HepG2 (cell line): ENCODE measurements around the gene PPP1R13L. TPM values are rescaled to one million over a fixed set of nuclear protein-coding genes. Genes with fewer than 3 reads are reported as not detected.
A peak's percentile ranks its signal among the peaks of the same experiment; 100 is the strongest.

Experiments
- ARNT2 ChIP-seq: sonication (generic); formaldehyde crosslinking; IDR thresholded peaks from 2 replicates; pipeline ENCODE4 v1.8.0; 2022; ENCODE audit warnings: mild to moderate bottlenecking, low read depth, missing genetic modification reagents, moderate library complexity
- BCL6 ChIP-seq: IDR thresholded peaks from 2 replicates; pipeline ENCODE4 v1.6.1; 2016; ENCODE audit warnings: missing genetic modification reagents, missing compliant biosample characterization
- EP300 ChIP-seq, 3 experiments: sonication (generic) in 1 of 3; formaldehyde crosslinking in 1 of 3; IDR thresholded peaks; 2 replicates each; pipeline versions ENCODE4 v1.5.1 to v1.6.1; 2011 to 2020; ENCODE audit warnings: low read depth in 2 of 3, low read length in 2 of 3, borderline replicate concordance in 1 of 3, improper control_type of control experiment in 1 of 3, mild to moderate bottlenecking in 1 of 3, missing genetic modification reagents in 1 of 3, moderate library complexity in 1 of 3
- FOSL2 ChIP-seq: sonication (generic); formaldehyde crosslinking; IDR thresholded peaks from 2 replicates; pipeline ENCODE4 v1.4.0; 2020; ENCODE audit warnings: missing genetic modification reagents
- HMG20B ChIP-seq: conservative IDR thresholded peaks from 2 replicates; pipeline ENCODE4 v1.6.1; 2016; ENCODE audit warnings: missing genetic modification reagents, missing compliant biosample characterization
- HNF4A ChIP-seq: sonication (generic); formaldehyde crosslinking; IDR thresholded peaks from 2 replicates; pipeline ENCODE4 v1.4.0; 2020; ENCODE audit warnings: missing genetic modification reagents
- MED1 ChIP-seq: sonication (generic); formaldehyde crosslinking; IDR thresholded peaks from 2 replicates; pipeline ENCODE4 v1.4.0; 2020; ENCODE audit warnings: missing genetic modification reagents
- SKI ChIP-seq: fragments of 450-650 bp; IDR thresholded peaks from one replicate; pipeline ENCODE4 v1.6.1; 2018; ENCODE audit warnings: mild to moderate bottlenecking; ENCODE audit not compliant: partially characterized antibody
- SMAD3 ChIP-seq: sonication (generic); formaldehyde crosslinking; IDR thresholded peaks from 2 replicates; pipeline ENCODE4 v1.4.0; 2020; ENCODE audit warnings: missing genetic modification reagents
- SMYD3 ChIP-seq: sonication (generic); formaldehyde crosslinking; IDR thresholded peaks from 2 replicates; pipeline ENCODE4 v1.8.1; 2023; ENCODE audit warnings: mild to moderate bottlenecking, missing genetic modification reagents
- ZNF235 ChIP-seq: sonication (generic); formaldehyde crosslinking; IDR thresholded peaks from 2 replicates; pipeline ENCODE4 v1.8.1; 2023; ENCODE audit warnings: mild to moderate bottlenecking, missing genetic modification reagents, borderline replicate concordance
- ZNF768 ChIP-seq: sonication (generic); formaldehyde crosslinking; IDR thresholded peaks from 2 replicates; pipeline ENCODE4 v1.4.0; 2020; ENCODE audit warnings: missing genetic modification reagents
- polyA plus RNA-seq, 8 experiments: library from polyadenylated mRNA; depleted of rRNA in 3 of 8; stranded (reverse) in 7 of 8; unstranded in 1 of 8; fragments of >200 nt; fragmentation: Illumina TruSeq in 4 of 8; extraction: Trizol in 4 of 8; gene quantifications; 2 replicates each; pipeline versions ENCODE4 v1.2.1 to v1.2.3, GENCODE V29; 2011 to 2016; ENCODE audit warnings: low read depth in 4 of 8, missing spikeins in 1 of 8, mixed read lengths in 1 of 8; ENCODE audit not compliant: insufficient read depth in 1 of 8
- total RNA-seq, 5 experiments: library from RNA; depleted of rRNA; stranded (reverse); fragments of >200 nt; fragmentation: Illumina TruSeq; extraction: Trizol; gene quantifications; 2 replicates each; pipeline ENCODE4 v1.2.3, GENCODE V29; 2016; ENCODE audit warnings: low read depth in 1 of 5
- TF ChIP-seq, protein P1 (sequence below): sonication (generic); formaldehyde crosslinking; IDR thresholded peaks from 2 replicates; pipeline ENCODE4 v1.4.0; 2020; ENCODE audit warnings: missing genetic modification reagents
- TF ChIP-seq, protein P2 (sequence below): IDR thresholded peaks from 2 replicates; pipeline ENCODE4 v1.6.1; 2016; ENCODE audit warnings: low read depth, control low read depth
- TF ChIP-seq, protein P3 (sequence below): sonication (generic); formaldehyde crosslinking; IDR thresholded peaks from 2 replicates; pipeline ENCODE4 v1.5.0; 2020; ENCODE audit warnings: missing genetic modification reagents
- TF ChIP-seq, protein P4 (sequence below): sonication (generic); formaldehyde crosslinking; conservative IDR thresholded peaks from 2 replicates; pipeline ENCODE4 v1.4.0; 2020; ENCODE audit warnings: missing genetic modification reagents
- TF ChIP-seq, protein P5 (sequence below): sonication (generic); formaldehyde crosslinking; IDR thresholded peaks from 2 replicates; pipeline ENCODE4 v1.4.0; 2020; ENCODE audit warnings: missing genetic modification reagents, borderline replicate concordance

Gene PPP1R13L
- total and polyA plus RNA-seq, 2 of the 13 experiments (the other 11 are each of a cell fraction or from before 2014, with no cell fraction given) = 1.3 to 6.6 TPM

DNA sequence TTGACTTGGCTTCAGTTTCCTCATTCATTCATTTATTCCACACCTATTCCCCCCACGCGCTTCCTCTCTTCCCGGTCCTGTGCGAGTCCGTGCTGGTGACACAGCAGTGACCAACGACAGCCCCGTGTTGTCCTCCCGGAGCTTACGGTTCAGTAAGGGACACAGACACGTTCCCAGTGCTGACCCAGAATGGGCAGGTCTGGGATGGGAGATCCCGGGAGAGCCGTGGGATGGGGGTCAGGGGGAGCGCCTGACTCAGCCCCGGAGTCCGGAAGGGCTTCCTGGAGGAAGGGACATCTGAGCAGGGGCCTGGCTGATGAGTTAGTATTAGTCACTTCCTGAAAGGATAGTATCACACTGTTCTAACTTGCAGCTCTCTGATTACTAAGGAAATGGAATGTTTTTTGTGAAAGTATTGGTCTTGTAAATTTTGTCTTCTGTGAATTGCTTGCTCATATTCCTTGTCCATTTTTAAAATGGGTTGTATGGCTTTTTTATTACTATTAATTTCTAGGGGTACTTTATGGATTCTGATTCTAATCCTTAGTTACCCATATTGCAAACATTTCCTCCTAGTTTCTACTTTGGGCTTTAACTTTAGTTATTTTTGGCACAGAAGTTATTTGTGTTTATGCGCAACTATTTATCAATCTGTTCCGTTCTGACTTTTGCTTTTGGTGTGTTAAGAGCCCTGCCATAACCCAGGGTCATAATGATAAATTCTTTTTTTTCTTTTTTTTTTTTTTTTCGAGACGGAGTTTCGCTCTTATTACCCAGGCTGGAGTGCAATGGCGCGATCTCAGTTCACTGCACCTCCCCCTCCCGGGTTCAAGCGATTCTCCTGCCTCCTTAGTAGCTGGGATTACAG lies 19.6 kb upstream of the PPP1R13L start (continued):
- TF ChIP-seq, protein P1, sequence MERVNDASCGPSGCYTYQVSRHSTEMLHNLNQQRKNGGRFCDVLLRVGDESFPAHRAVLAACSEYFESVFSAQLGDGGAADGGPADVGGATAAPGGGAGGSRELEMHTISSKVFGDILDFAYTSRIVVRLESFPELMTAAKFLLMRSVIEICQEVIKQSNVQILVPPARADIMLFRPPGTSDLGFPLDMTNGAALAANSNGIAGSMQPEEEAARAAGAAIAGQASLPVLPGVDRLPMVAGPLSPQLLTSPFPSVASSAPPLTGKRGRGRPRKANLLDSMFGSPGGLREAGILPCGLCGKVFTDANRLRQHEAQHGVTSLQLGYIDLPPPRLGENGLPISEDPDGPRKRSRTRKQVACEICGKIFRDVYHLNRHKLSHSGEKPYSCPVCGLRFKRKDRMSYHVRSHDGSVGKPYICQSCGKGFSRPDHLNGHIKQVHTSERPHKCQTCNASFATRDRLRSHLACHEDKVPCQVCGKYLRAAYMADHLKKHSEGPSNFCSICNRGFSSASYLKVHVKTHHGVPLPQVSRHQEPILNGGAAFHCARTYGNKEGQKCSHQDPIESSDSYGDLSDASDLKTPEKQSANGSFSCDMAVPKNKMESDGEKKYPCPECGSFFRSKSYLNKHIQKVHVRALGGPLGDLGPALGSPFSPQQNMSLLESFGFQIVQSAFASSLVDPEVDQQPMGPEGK = peak; percentile 81
- TF ChIP-seq SMYD3 (CRISPR knock-in tag) (no peak), HMG20B (CRISPR knock-in tag) (0 out of 2 replicates have a peak, but pooled peaks have one; percentile 39), SMAD3 (no peak), EP300 (IDR thresholded peaks at IDR 0.05; ENCODE audit: low read depth in 2 of 2, low read length in 2 of 2) (peak in 1 of 2 experiments; percentile 69; a peak in 2 of 4 replicates), EP300 (CRISPR knock-in tag; IDR thresholded peaks at IDR 0.05; ENCODE audit: borderline replicate concordance) (no peak; the same call in 1 of the 2 replicates), MED1 (CRISPR knock-in tag) (peak; percentile 71), SKI (peak; percentile 12), ZNF768 (peak; percentile 37; the same call in 1 of the 2 replicates), BCL6 (CRISPR knock-in tag) (no peak), ZNF235 (CRISPR knock-in tag) (no peak), ARNT2 (CRISPR knock-in tag) (no peak), FOSL2 (CRISPR knock-in tag) (peak; percentile 96), HNF4A (CRISPR knock-in tag) (peak; percentile 24; the same call in 1 of the 2 replicates)
- TF ChIP-seq, protein P2, sequence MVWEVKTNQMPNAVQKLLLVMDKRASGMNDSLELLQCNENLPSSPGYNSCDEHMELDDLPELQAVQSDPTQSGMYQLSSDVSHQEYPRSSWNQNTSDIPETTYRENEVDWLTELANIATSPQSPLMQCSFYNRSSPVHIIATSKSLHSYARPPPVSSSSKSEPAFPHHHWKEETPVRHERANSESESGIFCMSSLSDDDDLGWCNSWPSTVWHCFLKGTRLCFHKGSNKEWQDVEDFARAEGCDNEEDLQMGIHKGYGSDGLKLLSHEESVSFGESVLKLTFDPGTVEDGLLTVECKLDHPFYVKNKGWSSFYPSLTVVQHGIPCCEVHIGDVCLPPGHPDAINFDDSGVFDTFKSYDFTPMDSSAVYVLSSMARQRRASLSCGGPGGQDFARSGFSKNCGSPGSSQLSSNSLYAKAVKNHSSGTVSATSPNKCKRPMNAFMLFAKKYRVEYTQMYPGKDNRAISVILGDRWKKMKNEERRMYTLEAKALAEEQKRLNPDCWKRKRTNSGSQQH (CRISPR knock-in tag) = 0 out of 2 replicates have a peak, but pooled peaks have one; percentile 9
- TF ChIP-seq, protein P3, sequence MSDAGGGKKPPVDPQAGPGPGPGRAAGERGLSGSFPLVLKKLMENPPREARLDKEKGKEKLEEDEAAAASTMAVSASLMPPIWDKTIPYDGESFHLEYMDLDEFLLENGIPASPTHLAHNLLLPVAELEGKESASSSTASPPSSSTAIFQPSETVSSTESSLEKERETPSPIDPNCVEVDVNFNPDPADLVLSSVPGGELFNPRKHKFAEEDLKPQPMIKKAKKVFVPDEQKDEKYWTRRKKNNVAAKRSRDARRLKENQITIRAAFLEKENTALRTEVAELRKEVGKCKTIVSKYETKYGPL (CRISPR knock-in tag) = no peak
- TF ChIP-seq, protein P4, sequence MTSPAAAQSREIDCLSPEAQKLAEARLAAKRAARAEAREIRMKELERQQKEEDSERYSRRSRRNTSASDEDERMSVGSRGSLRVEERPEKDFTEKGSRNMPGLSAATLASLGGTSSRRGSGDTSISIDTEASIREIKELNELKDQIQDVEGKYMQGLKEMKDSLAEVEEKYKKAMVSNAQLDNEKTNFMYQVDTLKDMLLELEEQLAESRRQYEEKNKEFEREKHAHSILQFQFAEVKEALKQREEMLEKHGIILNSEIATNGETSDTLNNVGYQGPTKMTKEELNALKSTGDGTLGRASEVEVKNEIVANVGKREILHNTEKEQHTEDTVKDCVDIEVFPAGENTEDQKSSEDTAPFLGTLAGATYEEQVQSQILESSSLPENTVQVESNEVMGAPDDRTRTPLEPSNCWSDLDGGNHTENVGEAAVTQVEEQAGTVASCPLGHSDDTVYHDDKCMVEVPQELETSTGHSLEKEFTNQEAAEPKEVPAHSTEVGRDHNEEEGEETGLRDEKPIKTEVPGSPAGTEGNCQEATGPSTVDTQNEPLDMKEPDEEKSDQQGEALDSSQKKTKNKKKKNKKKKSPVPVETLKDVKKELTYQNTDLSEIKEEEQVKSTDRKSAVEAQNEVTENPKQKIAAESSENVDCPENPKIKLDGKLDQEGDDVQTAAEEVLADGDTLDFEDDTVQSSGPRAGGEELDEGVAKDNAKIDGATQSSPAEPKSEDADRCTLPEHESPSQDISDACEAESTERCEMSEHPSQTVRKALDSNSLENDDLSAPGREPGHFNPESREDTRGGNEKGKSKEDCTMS = no peak
- TF ChIP-seq, protein P5, sequence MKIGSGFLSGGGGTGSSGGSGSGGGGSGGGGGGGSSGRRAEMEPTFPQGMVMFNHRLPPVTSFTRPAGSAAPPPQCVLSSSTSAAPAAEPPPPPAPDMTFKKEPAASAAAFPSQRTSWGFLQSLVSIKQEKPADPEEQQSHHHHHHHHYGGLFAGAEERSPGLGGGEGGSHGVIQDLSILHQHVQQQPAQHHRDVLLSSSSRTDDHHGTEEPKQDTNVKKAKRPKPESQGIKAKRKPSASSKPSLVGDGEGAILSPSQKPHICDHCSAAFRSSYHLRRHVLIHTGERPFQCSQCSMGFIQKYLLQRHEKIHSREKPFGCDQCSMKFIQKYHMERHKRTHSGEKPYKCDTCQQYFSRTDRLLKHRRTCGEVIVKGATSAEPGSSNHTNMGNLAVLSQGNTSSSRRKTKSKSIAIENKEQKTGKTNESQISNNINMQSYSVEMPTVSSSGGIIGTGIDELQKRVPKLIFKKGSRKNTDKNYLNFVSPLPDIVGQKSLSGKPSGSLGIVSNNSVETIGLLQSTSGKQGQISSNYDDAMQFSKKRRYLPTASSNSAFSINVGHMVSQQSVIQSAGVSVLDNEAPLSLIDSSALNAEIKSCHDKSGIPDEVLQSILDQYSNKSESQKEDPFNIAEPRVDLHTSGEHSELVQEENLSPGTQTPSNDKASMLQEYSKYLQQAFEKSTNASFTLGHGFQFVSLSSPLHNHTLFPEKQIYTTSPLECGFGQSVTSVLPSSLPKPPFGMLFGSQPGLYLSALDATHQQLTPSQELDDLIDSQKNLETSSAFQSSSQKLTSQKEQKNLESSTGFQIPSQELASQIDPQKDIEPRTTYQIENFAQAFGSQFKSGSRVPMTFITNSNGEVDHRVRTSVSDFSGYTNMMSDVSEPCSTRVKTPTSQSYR (CRISPR knock-in tag) = peak; percentile 36; the same call in 1 of the 2 replicates
